Loucy (cell line): ENCODE results near the gene UNC45A.

ENCODE experiments used
- H2AFZ ChIP-seq: fragments of 200-600 bp; sonication (generic); 2 replicates; pipeline ENCODE4 v1.6.0; 2016; ENCODE audit warnings: antibody characterized with exemption, mild to moderate bottlenecking, low read length, moderate library complexity
- H3F3A ChIP-seq: fragments of 200-600 bp; 2 replicates; pipeline ENCODE4 v1.6.0; 2016; ENCODE audit warnings: antibody characterized with exemption, low read depth, mild to moderate bottlenecking
- H3K27me3 ChIP-seq: fragments of 200-600 bp; sonication (generic); 2 replicates; pipeline ENCODE4 v1.6.1; 2014; ENCODE audit warnings: low read length, mild to moderate bottlenecking; ENCODE audit not compliant: insufficient read depth, poor library complexity, severe bottlenecking
- H3K36me3 ChIP-seq: fragments of 200-600 bp; sonication (generic); 2 replicates; pipeline ENCODE4 v1.6.1; 2016; ENCODE audit warnings: low read length; ENCODE audit not compliant: insufficient read depth
- H3K4me1 ChIP-seq: fragments of 200-600 bp; sonication (generic); 2 replicates; pipeline ENCODE4 v1.5.1; 2014; ENCODE audit warnings: low read length, mild to moderate bottlenecking; ENCODE audit not compliant: insufficient read depth, poor library complexity, severe bottlenecking
- H3K4me2 ChIP-seq: fragments of 200-600 bp; sonication (generic); 2 replicates; pipeline ENCODE4 v1.6.0; 2014; ENCODE audit warnings: antibody characterized with exemption, low read length, low read depth, mild to moderate bottlenecking; ENCODE audit not compliant: poor library complexity, severe bottlenecking
- H3K4me3 ChIP-seq: fragments of 200-600 bp; sonication (generic); 2 replicates; pipeline ENCODE4 v1.5.1; 2014; ENCODE audit warnings: low read length, mild to moderate bottlenecking, mixed read lengths; ENCODE audit not compliant: poor library complexity, severe bottlenecking
- H3K79me2 ChIP-seq: fragments of 200-600 bp; sonication (generic); 2 replicates; pipeline ENCODE4 v1.6.1; 2014; ENCODE audit warnings: low read length; ENCODE audit not compliant: insufficient read depth
- H3K9ac ChIP-seq: fragments of 200-600 bp; sonication (generic); 2 replicates; pipeline ENCODE4 v1.6.0; 2014; ENCODE audit warnings: mild to moderate bottlenecking, low read depth, low read length, moderate library complexity; ENCODE audit not compliant: poor library complexity, severe bottlenecking
- H3K9me2 ChIP-seq: fragments of 200-600 bp; sonication (generic); replicated peaks from 2 replicates; pipeline ENCODE4 v1.6.1; 2016; ENCODE audit warnings: low read depth, low read length, mixed read lengths
- H3K9me3 ChIP-seq: fragments of 200-600 bp; sonication (generic); 2 replicates; pipeline ENCODE4 v1.6.1; 2014; ENCODE audit warnings: mild to moderate bottlenecking, antibody characterized with exemption, low read length, low read depth; ENCODE audit not compliant: insufficient read depth
- H4K20me1 ChIP-seq: fragments of 200-600 bp; sonication (generic); 2 replicates; pipeline ENCODE4 v1.6.0; 2014; ENCODE audit warnings: antibody characterized with exemption, low read length, mild to moderate bottlenecking; ENCODE audit not compliant: insufficient read depth, poor library complexity, severe bottlenecking
- EZH2phosphoT487 ChIP-seq: fragments of 200-600 bp; IDR thresholded peaks from 2 replicates; pipeline ENCODE4 v1.6.1; 2018; ENCODE audit warnings: antibody characterized with exemption, mild to moderate bottlenecking, moderate library complexity, borderline replicate concordance
- TF ChIP-seq, protein P1 (sequence below): fragments of 200-600 bp; sonication (generic); conservative IDR thresholded peaks from 2 replicates; pipeline ENCODE4 v1.5.1; 2014; ENCODE audit warnings: mild to moderate bottlenecking, antibody characterized with exemption, low read length

UNC45A gene

DNA sequence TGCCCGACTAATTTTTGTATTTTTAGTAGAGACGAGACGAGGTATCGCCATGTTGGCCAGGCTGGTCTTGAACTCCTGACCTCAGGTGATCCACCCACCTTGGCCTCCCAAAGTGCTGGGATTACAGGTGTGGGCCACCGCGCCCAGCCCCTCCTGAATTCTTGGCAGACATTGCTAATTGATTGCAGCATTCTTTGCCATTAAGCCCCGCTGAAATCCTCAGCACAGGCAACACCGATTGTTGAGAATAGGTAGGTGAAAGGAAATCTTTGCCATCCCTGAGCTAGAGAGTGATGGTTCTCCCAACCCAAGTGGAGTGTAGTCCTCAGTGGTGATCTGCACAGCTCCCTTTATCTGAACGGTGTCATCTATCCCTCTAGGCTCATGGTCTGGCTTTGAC, 30.3 kb upstream of the UNC45A start:
- Histone ChIP-seq H3K4me2 (no peak overlapping the region), H4K20me1 (no peaks in the 10 kb centered on the region), H3F3A (no peaks in the 10 kb centered on the region), H3K4me1 (peaks cover 13% of the 10 kb centered on the region), H3K9ac (no peak overlapping the region), H3K4me3 (no peak overlapping the region), H3K27me3 (no peaks in the 10 kb centered on the region), H3K36me3 (no peaks in the 10 kb centered on the region; the same call in 1 of the 2 replicates), H3K79me2 (peaks cover 19% of the 10 kb centered on the region; the same call in 1 of the 2 replicates), H3K9me2 (no peaks in the 10 kb centered on the region), H3K9me3 (no peaks in the 10 kb centered on the region), H2AFZ (no peak overlapping the region)
- TF ChIP-seq, protein P1, sequence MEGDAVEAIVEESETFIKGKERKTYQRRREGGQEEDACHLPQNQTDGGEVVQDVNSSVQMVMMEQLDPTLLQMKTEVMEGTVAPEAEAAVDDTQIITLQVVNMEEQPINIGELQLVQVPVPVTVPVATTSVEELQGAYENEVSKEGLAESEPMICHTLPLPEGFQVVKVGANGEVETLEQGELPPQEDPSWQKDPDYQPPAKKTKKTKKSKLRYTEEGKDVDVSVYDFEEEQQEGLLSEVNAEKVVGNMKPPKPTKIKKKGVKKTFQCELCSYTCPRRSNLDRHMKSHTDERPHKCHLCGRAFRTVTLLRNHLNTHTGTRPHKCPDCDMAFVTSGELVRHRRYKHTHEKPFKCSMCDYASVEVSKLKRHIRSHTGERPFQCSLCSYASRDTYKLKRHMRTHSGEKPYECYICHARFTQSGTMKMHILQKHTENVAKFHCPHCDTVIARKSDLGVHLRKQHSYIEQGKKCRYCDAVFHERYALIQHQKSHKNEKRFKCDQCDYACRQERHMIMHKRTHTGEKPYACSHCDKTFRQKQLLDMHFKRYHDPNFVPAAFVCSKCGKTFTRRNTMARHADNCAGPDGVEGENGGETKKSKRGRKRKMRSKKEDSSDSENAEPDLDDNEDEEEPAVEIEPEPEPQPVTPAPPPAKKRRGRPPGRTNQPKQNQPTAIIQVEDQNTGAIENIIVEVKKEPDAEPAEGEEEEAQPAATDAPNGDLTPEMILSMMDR = no peak
- TF ChIP-seq EZH2phosphoT487 = no peak

DNA sequence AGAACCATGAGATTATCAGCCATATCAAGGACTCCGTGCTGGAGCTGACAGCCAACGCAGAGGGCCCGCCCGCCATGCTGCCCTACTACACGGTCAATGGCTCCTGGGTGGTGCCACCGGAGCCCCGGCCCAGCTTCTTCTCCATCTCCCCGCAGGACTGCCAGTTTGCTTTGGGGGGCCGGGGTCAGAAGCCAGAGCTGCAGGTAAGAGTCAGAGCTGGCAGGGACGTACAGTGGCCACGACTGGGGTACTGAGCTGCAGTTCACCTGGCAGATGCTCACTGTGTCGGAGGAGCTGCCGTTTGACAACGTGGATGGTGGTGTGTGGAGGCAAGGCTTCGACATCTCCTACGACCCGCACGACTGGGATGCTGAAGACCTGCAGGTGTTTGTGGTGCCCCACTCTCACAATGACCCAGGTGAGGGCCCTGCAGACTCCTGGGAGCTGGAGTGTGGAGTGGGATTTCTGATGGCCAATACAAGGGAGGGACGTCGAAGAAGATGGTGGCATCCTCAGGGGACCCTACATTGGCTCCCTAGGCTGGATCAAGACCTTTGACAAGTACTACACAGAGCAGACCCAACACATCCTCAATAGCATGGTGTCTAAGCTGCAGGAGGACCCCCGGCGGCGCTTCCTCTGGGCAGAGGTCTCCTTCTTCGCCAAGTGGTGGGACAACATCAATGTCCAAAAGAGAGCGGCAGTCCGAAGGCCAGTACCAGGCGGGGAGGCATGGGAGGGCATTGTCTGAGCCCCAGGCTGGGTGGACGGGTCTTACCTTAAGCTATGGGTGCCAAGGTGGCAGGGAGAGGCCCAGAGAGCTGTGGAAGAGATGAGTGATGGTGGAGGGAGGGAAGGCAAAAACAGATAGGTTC, 29.5 kb upstream of the UNC45A start:
- no peaks in the 10 kb centered on the region for H3F3A ChIP-seq
- no peaks in the 10 kb centered on the region for H3K9me3 ChIP-seq
- H3K9ac ChIP-seq = no peak overlapping the region
- no peak overlapping the region for H2AFZ ChIP-seq
- no peaks in the 10 kb centered on the region for H3K9me2 ChIP-seq
- H3K4me1 ChIP-seq = peaks cover 13% of the 10 kb centered on the region
- H3K36me3 ChIP-seq = no peaks in the 10 kb centered on the region; the same call in 1 of the 2 replicates
- no peak for TF ChIP-seq EZH2phosphoT487
- TF ChIP-seq, protein P1 = no peak
- H3K79me2 ChIP-seq = peaks cover 19% of the 10 kb centered on the region; the same call in 1 of the 2 replicates
- H3K4me2 ChIP-seq = no peak overlapping the region
- no peaks in the 10 kb centered on the region for H4K20me1 ChIP-seq
- H3K4me3 ChIP-seq = no peak overlapping the region
- no peaks in the 10 kb centered on the region for H3K27me3 ChIP-seq

DNA sequence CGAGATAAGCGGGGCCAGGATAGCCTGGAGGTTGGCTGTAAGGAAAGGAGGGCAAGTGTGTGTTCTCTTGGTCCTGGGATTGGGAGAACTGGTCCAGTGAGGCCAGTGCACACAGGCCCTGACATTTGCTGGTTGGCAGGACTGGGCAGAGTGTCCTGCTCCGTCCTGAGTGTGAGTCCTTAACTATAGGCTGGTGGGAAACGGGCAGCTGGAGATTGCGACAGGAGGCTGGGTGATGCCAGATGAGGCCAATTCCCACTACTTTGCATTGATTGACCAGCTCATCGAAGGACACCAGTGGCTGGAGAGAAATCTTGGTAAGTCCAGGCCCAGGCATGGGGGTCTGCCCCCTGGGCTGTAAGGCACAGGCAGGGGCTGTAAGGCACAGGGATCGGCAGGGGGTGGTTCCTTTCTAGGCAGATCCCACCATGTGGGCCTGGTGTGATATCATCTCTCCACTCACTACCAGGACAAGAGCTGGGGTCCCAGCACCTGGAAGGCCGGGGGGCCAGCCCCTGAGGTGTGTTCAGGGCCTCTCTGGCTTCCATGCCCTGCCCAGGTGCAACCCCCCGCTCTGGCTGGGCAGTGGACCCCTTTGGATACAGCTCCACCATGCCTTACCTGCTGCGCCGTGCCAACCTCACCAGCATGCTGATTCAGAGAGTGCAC, 28.8 kb upstream of the UNC45A start:
- Histone ChIP-seq H3K36me3 (peaks cover 6% of the 10 kb centered on the region; the same call in 1 of the 2 replicates), H3K79me2 (peaks cover 19% of the 10 kb centered on the region; the same call in 1 of the 2 replicates)
- TF ChIP-seq, protein P1 = no peak
- no peak for TF ChIP-seq EZH2phosphoT487

More for the DNA sequence above, 28.8 kb upstream of the UNC45A start:
- Histone ChIP-seq H3K9me3 (no peaks in the 10 kb centered on the region), H3F3A (no peaks in the 10 kb centered on the region), H3K4me1 (peaks cover 13% of the 10 kb centered on the region), H3K9me2 (no peaks in the 10 kb centered on the region), H4K20me1 (no peaks in the 10 kb centered on the region), H3K4me2 (no peak overlapping the region), H2AFZ (no peak overlapping the region), H3K9ac (no peak overlapping the region), H3K27me3 (no peaks in the 10 kb centered on the region), H3K4me3 (no peak overlapping the region)
